DND-41 (cell line): Measurements from ENCODE around the gene CCDC13.

Source experiments
- ATAC-seq: fragments of 200-7000 bp; cut with Tn5 transposase; 3 replicates; pipeline ENCODE4 v1.9.1; 2021; ENCODE audit warnings: low read depth; ENCODE audit not compliant: insufficient read depth
- DNase-seq: peaks from one replicate; pipeline ENCODE4 v3.0.0-alpha.2; 2020
- H2AFZ ChIP-seq: 2 replicates; pipeline ENCODE4 v1.6.0; 2012; ENCODE audit warnings: low read depth, low read length
- H3K27ac ChIP-seq: 2 replicates; pipeline ENCODE4 v1.5.1; 2012; ENCODE audit warnings: low read length, inconsistent platforms
- H3K27me3 ChIP-seq: fragments of 200-600 bp; sonication (generic); 2 replicates; pipeline ENCODE4 v1.6.0; 2012; ENCODE audit warnings: low read length, mild to moderate bottlenecking, inconsistent platforms; ENCODE audit not compliant: insufficient read depth, poor library complexity
- H3K36me3 ChIP-seq: 2 replicates; pipeline ENCODE4 v1.5.1; 2012; ENCODE audit warnings: low read length, inconsistent platforms; ENCODE audit not compliant: insufficient read depth
- H3K4me1 ChIP-seq: 2 replicates; pipeline ENCODE4 v1.5.1; 2012; ENCODE audit warnings: mild to moderate bottlenecking, low read length; ENCODE audit not compliant: insufficient read depth
- H3K4me2 ChIP-seq: 2 replicates; pipeline ENCODE4 v1.6.0; 2012; ENCODE audit warnings: mild to moderate bottlenecking, moderate library complexity, low read length, inconsistent platforms; ENCODE audit not compliant: insufficient read depth
- H3K4me3 ChIP-seq, 2 experiments: fragments of 200-600 bp in 1 of 2; shearing (Covaris generic) in 1 of 2; 2 replicates each; pipeline ENCODE4 v1.5.1; 2012 to 2016; ENCODE audit warnings: inconsistent platforms in 2 of 2, low read length in 2 of 2, mild to moderate bottlenecking in 2 of 2, low read depth in 1 of 2, moderate library complexity in 1 of 2
- H3K79me2 ChIP-seq: 2 replicates; pipeline ENCODE4 v1.6.0; 2012; ENCODE audit warnings: low read length, inconsistent platforms; ENCODE audit not compliant: insufficient read depth
- H3K9ac ChIP-seq: 2 replicates; pipeline ENCODE4 v1.6.0; 2012; ENCODE audit warnings: low read depth, mild to moderate bottlenecking, inconsistent platforms, low read length, moderate library complexity
- H3K9me3 ChIP-seq: 2 replicates; pipeline ENCODE4 v1.5.1; 2012; ENCODE audit warnings: low read length, moderate library complexity, mild to moderate bottlenecking, inconsistent platforms; ENCODE audit not compliant: insufficient read depth, severe bottlenecking
- H4K20me1 ChIP-seq: 2 replicates; pipeline ENCODE4 v1.6.0; 2012; ENCODE audit warnings: low read length; ENCODE audit not compliant: insufficient read depth
- CTCF ChIP-seq: IDR thresholded peaks from 2 replicates; pipeline ENCODE4 v1.5.1; 2012; ENCODE audit warnings: borderline replicate concordance, low read length, moderate library complexity, mild to moderate bottlenecking; ENCODE audit not compliant: poor library complexity, severe bottlenecking; ENCODE audit errors: extremely low read depth
- EZH2 ChIP-seq: IDR thresholded peaks from 3 replicates; pipeline ENCODE4 v1.6.1; 2012; ENCODE audit warnings: borderline replicate concordance, low read depth, mild to moderate bottlenecking, moderate library complexity, low read length, inconsistent platforms; ENCODE audit not compliant: severe bottlenecking

Gene CCDC13

GRCh38 chr3:42807929-42808328 lies 34.9 kb upstream of the CCDC13 start:
- TF ChIP-seq EZH2, result no peak
- no peak for TF ChIP-seq CTCF
- Histone ChIP-seq H3K4me3 (no peak overlapping the region), H3K79me2 (peaks cover 13% of the 10 kb centered on the region), H3K9me3 (no peaks in the 10 kb centered on the region), H3K9ac (no peak overlapping the region), H4K20me1 (peaks cover 4% of the 10 kb centered on the region; the same call in 1 of the 2 replicates), H3K36me3 (no peaks in the 10 kb centered on the region), H3K27me3 (peaks cover 9% of the 10 kb centered on the region), H2AFZ (no peak overlapping the region), H3K4me1 (peaks cover 16% of the 10 kb centered on the region), H3K4me2 (no peak overlapping the region), H3K27ac (no peak overlapping the region)
- ATAC-seq, result no peak
- DNase-seq, result no peak

DNA sequence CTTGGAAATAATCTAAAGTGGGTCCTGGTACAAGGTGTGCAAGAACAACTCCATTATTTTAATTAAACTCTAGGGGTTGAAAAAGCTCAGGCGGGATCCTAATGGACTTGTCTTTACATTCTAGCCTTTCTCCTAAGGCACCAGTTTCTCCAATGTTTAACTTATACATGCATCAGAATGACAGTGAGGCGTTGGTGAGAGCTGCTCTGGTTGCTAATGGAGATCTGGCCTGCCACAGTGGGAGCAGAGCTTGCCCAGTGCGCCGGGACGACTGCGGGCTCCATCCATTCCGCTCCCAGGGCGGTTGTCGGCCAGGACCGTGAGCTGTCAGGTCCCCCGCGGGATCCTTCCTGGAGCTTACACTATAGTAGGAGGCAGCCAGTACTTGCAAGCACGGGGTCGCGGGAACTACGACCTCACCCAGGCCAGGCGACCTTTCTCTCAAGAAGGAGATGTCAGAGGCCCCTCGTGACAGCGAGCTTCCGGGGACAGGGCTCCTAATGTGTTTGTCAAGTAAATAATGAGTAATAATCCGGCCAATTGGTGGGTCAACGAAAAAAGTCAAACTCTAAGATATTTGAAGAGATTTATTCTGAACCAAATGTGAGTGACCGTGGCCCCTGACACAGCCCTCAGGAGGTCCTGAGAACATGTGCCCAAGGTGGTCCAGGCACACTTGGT lies 32.2 kb upstream of the CCDC13 start:
- Histone ChIP-seq H3K79me2 (peaks cover 40% of the 10 kb centered on the region), H3K4me2 (peak overlapping the region; percentile 93), H3K4me3 (peak overlapping the region; percentile 91 to 94; a peak in 3 of 4 replicates), H3K27ac (no peak overlapping the region; the same call in 1 of the 2 replicates), H3K9me3 (no peaks in the 10 kb centered on the region), H3K4me1 (peaks cover 42% of the 10 kb centered on the region), H3K36me3 (no peaks in the 10 kb centered on the region), H2AFZ (peak overlapping the region; percentile 94), H3K27me3 (peaks cover 9% of the 10 kb centered on the region), H4K20me1 (peaks cover 18% of the 10 kb centered on the region), H3K9ac (peak overlapping the region; percentile 87)
- ATAC-seq (no peak), DNase-seq (no peak)
- no peak for TF ChIP-seq CTCF
- no peak for TF ChIP-seq EZH2

DNA sequence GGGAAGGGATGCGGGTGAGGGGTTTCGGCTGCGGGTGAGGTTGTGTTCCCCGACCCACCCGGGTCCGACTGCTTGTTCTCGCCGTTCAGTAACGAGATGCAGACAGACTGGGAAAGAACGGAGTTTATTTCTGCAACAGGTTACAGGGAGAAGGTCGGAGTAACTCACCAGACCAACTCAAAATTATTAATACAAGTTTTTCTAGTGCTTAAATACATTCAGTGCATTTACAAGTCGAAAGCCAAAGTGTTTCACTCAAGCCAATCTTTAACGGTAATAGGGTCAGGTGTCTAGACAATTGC lies 31.7 kb upstream of the CCDC13 start:
- ATAC-seq, result peak; percentile 25; the same call in 1 of the 3 replicates
- Histone ChIP-seq H3K4me1 (peaks cover 44% of the 10 kb centered on the region), H4K20me1 (peaks cover 22% of the 10 kb centered on the region), H3K4me2 (peak overlapping the region; percentile 93), H3K9me3 (no peaks in the 10 kb centered on the region), H3K27ac (peak overlapping the region; percentile 51; the same call in 1 of the 2 replicates), H3K4me3 (peak overlapping the region; percentile 91 to 94; a peak in 3 of 4 replicates), H2AFZ (peak overlapping the region; percentile 94), H3K9ac (peak overlapping the region; percentile 87), H3K79me2 (peaks cover 45% of the 10 kb centered on the region), H3K27me3 (peaks cover 9% of the 10 kb centered on the region), H3K36me3 (no peaks in the 10 kb centered on the region)
- TF ChIP-seq EZH2 (no peak), CTCF (no peak)
- DNase-seq, result no peak
